HEK293 (cell line): ENCODE results near the gene EIF4ENIF1.

Experiments used
- ATF2 ChIP-seq: fragments of 450-650 bp; formaldehyde crosslinking; IDR thresholded peaks from 2 replicates; pipeline ENCODE4 v1.5.1; 2016; ENCODE audit warnings: missing biosample characterization, missing genetic modification characterization, low read depth
- CTCF ChIP-seq: fragments of 450-650 bp; formaldehyde crosslinking; IDR thresholded peaks from 2 replicates; pipeline ENCODE4 v1.5.1; 2016; ENCODE audit warnings: missing biosample characterization, missing genetic modification characterization
- OSR2 ChIP-seq: fragments of 450-650 bp; formaldehyde crosslinking; IDR thresholded peaks from 2 replicates; pipeline ENCODE4 v1.5.1; 2016; ENCODE audit warnings: missing biosample characterization, missing genetic modification characterization
- SP7 ChIP-seq: fragments of 450-650 bp; formaldehyde crosslinking; IDR thresholded peaks from 2 replicates; pipeline ENCODE4 v1.5.1; 2016; ENCODE audit warnings: missing biosample characterization, missing genetic modification characterization
- ZBTB1 ChIP-seq: fragments of 450-650 bp; formaldehyde crosslinking; IDR thresholded peaks from 2 replicates; pipeline ENCODE4 v1.5.1; 2016; ENCODE audit warnings: missing biosample characterization, missing genetic modification characterization
- ZBTB10 ChIP-seq: fragments of 450-650 bp; formaldehyde crosslinking; IDR thresholded peaks from 2 replicates; pipeline ENCODE4 v1.5.1; 2016; ENCODE audit warnings: missing biosample characterization, missing genetic modification characterization
- ZBTB11 ChIP-seq: fragments of 450-650 bp; formaldehyde crosslinking; conservative IDR thresholded peaks from 2 replicates; pipeline ENCODE4 v1.5.1; 2016; ENCODE audit warnings: low read depth, missing biosample characterization, missing genetic modification characterization
- ZBTB17 ChIP-seq: fragments of 450-650 bp; formaldehyde crosslinking; IDR thresholded peaks from 2 replicates; pipeline ENCODE4 v1.5.1; 2016; ENCODE audit warnings: missing biosample characterization, missing genetic modification characterization
- ZNF132 ChIP-seq: fragments of 450-650 bp; formaldehyde crosslinking; IDR thresholded peaks from 2 replicates; pipeline ENCODE4 v1.5.1; 2017; ENCODE audit warnings: missing biosample characterization, missing genetic modification characterization, borderline replicate concordance
- ZNF148 ChIP-seq: fragments of 450-650 bp; formaldehyde crosslinking; IDR thresholded peaks from 2 replicates; pipeline ENCODE4 v1.5.0; 2017; ENCODE audit warnings: missing biosample characterization, missing genetic modification characterization, borderline replicate concordance
- ZNF211 ChIP-seq: fragments of 450-650 bp; formaldehyde crosslinking; IDR thresholded peaks from 2 replicates; pipeline ENCODE4 v1.5.1; 2016; ENCODE audit warnings: low read depth, missing biosample characterization, missing genetic modification characterization
- ZNF280C ChIP-seq: fragments of 450-650 bp; formaldehyde crosslinking; IDR thresholded peaks from 2 replicates; pipeline ENCODE4 v1.5.1; 2016; ENCODE audit warnings: missing biosample characterization, missing genetic modification characterization
- ZNF292 ChIP-seq: fragments of 450-650 bp; formaldehyde crosslinking; IDR thresholded peaks from 2 replicates; pipeline ENCODE4 v1.5.1; 2016; ENCODE audit warnings: low read depth, missing biosample characterization, missing genetic modification characterization, borderline replicate concordance
- ZNF350 ChIP-seq: fragments of 450-650 bp; formaldehyde crosslinking; IDR thresholded peaks from 2 replicates; pipeline ENCODE4 v1.5.0; 2017; ENCODE audit warnings: missing biosample characterization, mild to moderate bottlenecking, missing genetic modification characterization
- ZNF560 ChIP-seq: fragments of 450-650 bp; formaldehyde crosslinking; IDR thresholded peaks from 2 replicates; pipeline ENCODE4 v1.5.1; 2017; ENCODE audit warnings: missing biosample characterization, missing genetic modification characterization, borderline replicate concordance
- ZNF621 ChIP-seq: fragments of 450-650 bp; formaldehyde crosslinking; IDR thresholded peaks from 2 replicates; pipeline ENCODE4 v1.5.1; 2017; ENCODE audit warnings: missing biosample characterization, missing genetic modification characterization
- ZNF626 ChIP-seq: fragments of 450-650 bp; sonication (Bioruptor Pico); formaldehyde crosslinking; IDR thresholded peaks from 2 replicates; pipeline ENCODE4 v1.5.1; 2018; ENCODE audit warnings: missing biosample characterization, missing genetic modification characterization, inconsistent platforms
- ZNF639 ChIP-seq: fragments of 450-650 bp; formaldehyde crosslinking; IDR thresholded peaks from 2 replicates; pipeline ENCODE4 v1.5.1; 2016; ENCODE audit warnings: missing biosample characterization, missing genetic modification characterization
- ZNF645 ChIP-seq: fragments of 450-650 bp; formaldehyde crosslinking; IDR thresholded peaks from 2 replicates; pipeline ENCODE4; 2016; ENCODE audit warnings: missing biosample characterization, missing genetic modification characterization
- ZNF658 ChIP-seq: fragments of 450-650 bp; formaldehyde crosslinking; IDR thresholded peaks from 2 replicates; pipeline ENCODE4; 2016; ENCODE audit warnings: missing biosample characterization, missing genetic modification characterization
- ZNF791 ChIP-seq: fragments of 450-650 bp; formaldehyde crosslinking; IDR thresholded peaks from 2 replicates; pipeline ENCODE4 v1.5.1; 2016; ENCODE audit warnings: missing biosample characterization, missing genetic modification characterization
- ZNF843 ChIP-seq: fragments of 450-650 bp; formaldehyde crosslinking; IDR thresholded peaks from 2 replicates; pipeline ENCODE4 v1.5.1; 2016; ENCODE audit warnings: missing biosample characterization, missing genetic modification characterization
- ZSCAN30 ChIP-seq: fragments of 450-650 bp; IDR thresholded peaks from 2 replicates; pipeline ENCODE4 v1.5.1; 2018; ENCODE audit warnings: missing biosample characterization, mild to moderate bottlenecking, missing genetic modification characterization, moderate library complexity

EIF4ENIF1 gene

GRCh38 chr22:31496735-31497146, 7.1 kb upstream of the EIF4ENIF1 start (continued):
- TF ChIP-seq ZBTB10, result no peak
- TF ChIP-seq ZNF639 (tag by site-specific recombination), result no peak
- TF ChIP-seq ZNF292 (tag by site-specific recombination), result no peak
- TF ChIP-seq ATF2 (tag by site-specific recombination), result no peak
- TF ChIP-seq ZNF621 (tag by site-specific recombination), result no peak
- no peak for TF ChIP-seq ZNF148 (tag by site-specific recombination)
- no peak for TF ChIP-seq CTCF (tag by site-specific recombination)
- no peak for TF ChIP-seq ZNF791
- no peak for TF ChIP-seq ZNF132 (tag by site-specific recombination)
- TF ChIP-seq ZNF645 (tag by site-specific recombination), result no peak
- TF ChIP-seq ZNF658 (tag by site-specific recombination), result no peak
- no peak for TF ChIP-seq ZNF350 (tag by site-specific recombination)
- TF ChIP-seq ZNF560, result no peak
- TF ChIP-seq ZNF280C (tag by site-specific recombination), result no peak
- TF ChIP-seq ZBTB17, result no peak
- TF ChIP-seq ZBTB11 (tag by site-specific recombination), result peak; percentile 19; the same call in 1 of the 2 replicates
- no peak for TF ChIP-seq OSR2
- 0 out of 2 replicates have a peak, but pooled peaks have one; percentile 4 for TF ChIP-seq ZBTB1 (tag by site-specific recombination)
- TF ChIP-seq SP7 (tag by site-specific recombination), result no peak
- no peak for TF ChIP-seq ZNF843
- TF ChIP-seq ZNF211 (tag by site-specific recombination), result no peak
- no peak for TF ChIP-seq ZSCAN30
- TF ChIP-seq ZNF626, result no peak
